ENCODE results near the gene GPR75. TPM values are rescaled to one million over a fixed set of nuclear protein-coding genes. Genes with fewer than 3 reads are reported as not detected.

GPR75 gene
- total and polyA plus RNA-seq, 2 of the 13 experiments (the other 11 are each of a cell fraction or from before 2014, with no cell fraction given): 3.3 to 4.1 TPM

- TF ChIP-seq CHD4 (IDR thresholded peaks at IDR 0.05; ENCODE audit: borderline replicate concordance, low read length): peak; percentile 77; the same call in 1 of the 2 replicates
- TF ChIP-seq NAIF1 (CRISPR knock-in tag; IDR thresholded peaks at IDR 0.05; ENCODE audit: borderline replicate concordance): peak; percentile 31; the same call in 1 of the 2 replicates
- TF ChIP-seq, protein P1, sequence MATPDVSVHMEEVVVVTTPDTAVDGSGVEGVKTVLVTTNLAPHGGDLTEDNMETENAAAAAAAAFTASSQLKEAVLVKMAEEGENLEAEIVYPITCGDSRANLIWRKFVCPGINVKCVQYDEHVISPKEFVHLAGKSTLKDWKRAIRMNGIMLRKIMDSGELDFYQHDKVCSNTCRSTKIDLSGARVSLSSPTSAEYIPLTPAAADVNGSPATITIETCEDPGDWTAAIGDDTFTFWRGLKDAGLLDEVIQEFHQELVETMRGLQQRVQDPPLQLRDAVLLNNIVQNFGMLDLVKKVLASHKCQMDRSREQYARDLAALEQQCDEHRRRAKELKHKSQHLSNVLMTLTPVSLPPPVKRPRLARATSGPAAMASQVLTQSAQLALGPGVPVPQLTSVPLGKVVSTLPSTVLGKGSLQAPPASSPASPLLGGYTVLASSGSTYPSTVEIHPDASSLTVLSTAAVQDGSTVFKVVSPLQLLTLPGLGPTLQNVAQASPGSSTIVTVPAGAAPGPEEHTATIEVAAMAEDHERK (CRISPR knock-in tag; IDR thresholded peaks at IDR 0.05; ENCODE audit: low read depth): no peak
- TF ChIP-seq MATR3 (CRISPR knock-in tag; IDR thresholded peaks at IDR 0.05): no peak
- TF ChIP-seq, protein P2, sequence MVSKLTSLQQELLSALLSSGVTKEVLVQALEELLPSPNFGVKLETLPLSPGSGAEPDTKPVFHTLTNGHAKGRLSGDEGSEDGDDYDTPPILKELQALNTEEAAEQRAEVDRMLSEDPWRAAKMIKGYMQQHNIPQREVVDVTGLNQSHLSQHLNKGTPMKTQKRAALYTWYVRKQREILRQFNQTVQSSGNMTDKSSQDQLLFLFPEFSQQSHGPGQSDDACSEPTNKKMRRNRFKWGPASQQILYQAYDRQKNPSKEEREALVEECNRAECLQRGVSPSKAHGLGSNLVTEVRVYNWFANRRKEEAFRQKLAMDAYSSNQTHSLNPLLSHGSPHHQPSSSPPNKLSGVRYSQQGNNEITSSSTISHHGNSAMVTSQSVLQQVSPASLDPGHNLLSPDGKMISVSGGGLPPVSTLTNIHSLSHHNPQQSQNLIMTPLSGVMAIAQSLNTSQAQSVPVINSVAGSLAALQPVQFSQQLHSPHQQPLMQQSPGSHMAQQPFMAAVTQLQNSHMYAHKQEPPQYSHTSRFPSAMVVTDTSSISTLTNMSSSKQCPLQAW (CRISPR knock-in tag; IDR thresholded peaks at IDR 0.05): 0 out of 2 replicates have a peak, but pooled peaks have one; percentile 6
- 0 out of 2 replicates have a peak, but pooled peaks have one; percentile 19 for TF ChIP-seq CC2D1A (CRISPR knock-in tag; IDR thresholded peaks at IDR 0.05)
- TF ChIP-seq YEATS4 (CRISPR knock-in tag; IDR thresholded peaks at IDR 0.05; ENCODE audit: borderline replicate concordance): peak; percentile 16; the same call in 1 of the 2 replicates
- no peak for TF ChIP-seq CHCHD3 (CRISPR knock-in tag; IDR thresholded peaks at IDR 0.05)
- no peak for TF ChIP-seq CHD2 (IDR thresholded peaks at IDR 0.05; ENCODE audit: low read depth, low read length)
- TF ChIP-seq FOXP1 (IDR thresholded peaks at IDR 0.05): no peak
- no peak for TF ChIP-seq FOXP1 (CRISPR knock-in tag; IDR thresholded peaks at IDR 0.05)
- TF ChIP-seq U2AF1 (optimal IDR thresholded peaks at IDR 0.05; ENCODE audit: low read depth, low read length): no peak
- TF ChIP-seq ZNF598 (CRISPR knock-in tag; IDR thresholded peaks at IDR 0.05; ENCODE audit: borderline replicate concordance): 0 out of 2 replicates have a peak, but pooled peaks have one; percentile 38
- peak; percentile 38; the same call in 1 of the 2 replicates for TF ChIP-seq ZMYM2 (CRISPR knock-in tag; IDR thresholded peaks at IDR 0.05)
- TF ChIP-seq, protein P3, sequence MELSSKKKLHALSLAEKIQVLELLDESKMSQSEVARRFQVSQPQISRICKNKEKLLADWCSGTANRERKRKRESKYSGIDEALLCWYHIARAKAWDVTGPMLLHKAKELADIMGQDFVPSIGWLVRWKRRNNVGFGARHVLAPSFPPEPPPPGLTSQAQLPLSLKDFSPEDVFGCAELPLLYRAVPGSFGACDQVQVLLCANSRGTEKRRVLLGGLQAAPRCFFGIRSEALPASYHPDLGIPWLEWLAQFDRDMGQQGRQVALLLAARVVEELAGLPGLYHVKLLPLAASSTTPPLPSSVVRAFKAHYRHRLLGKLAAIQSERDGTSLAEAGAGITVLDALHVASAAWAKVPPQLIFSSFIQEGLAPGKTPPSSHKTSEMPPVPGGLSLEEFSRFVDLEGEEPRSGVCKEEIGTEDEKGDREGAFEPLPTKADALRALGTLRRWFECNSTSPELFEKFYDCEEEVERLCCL (CRISPR knock-in tag; IDR thresholded peaks at IDR 0.05; ENCODE audit: borderline replicate concordance): no peak
These were observed 32.2 kb downstream of the GPR75 start (continued) for GRCh38 chr2:53827398-53828175.
